ENCODE results near the gene RAP1A. TPM values are rescaled to one million over a fixed set of nuclear protein-coding genes. Genes with fewer than 3 reads are reported as not detected.
"Not testable (repeated sequence)": the region's sequence is repeated elsewhere in the genome, so short reads cannot be mapped to it uniquely, and the experiment has no call there.

RAP1A gene
- total RNA-seq, 1 donor = 36.2 TPM

- TF ChIP-seq CTCF (IDR thresholded peaks at IDR 0.05; ENCODE audit: insufficient read depth, low read length) = no peak
- DNase-seq (ENCODE audit: low read depth) = peak; percentile 53
- no peak overlapping the region for H3K4me3 ChIP-seq (ENCODE audit: low read depth, low read length)
Measured at GRCh38 chr1:111669268-111669667, 49.7 kb downstream of the RAP1A start.

- DNase-seq (ENCODE audit: low read depth) = no peak
- H3K4me3 ChIP-seq (ENCODE audit: low read depth, low read length) = no peak overlapping the region
- TF ChIP-seq CTCF (IDR thresholded peaks at IDR 0.05; ENCODE audit: insufficient read depth, low read length) = no peak
Measured at GRCh38 chr1:111671852-111672251, 52.3 kb downstream of the RAP1A start.

- H3K4me3 ChIP-seq (ENCODE audit: low read depth, low read length) = no peak overlapping the region
- DNase-seq (ENCODE audit: low read depth) = peak; percentile 42
- no peak for TF ChIP-seq CTCF (IDR thresholded peaks at IDR 0.05; ENCODE audit: insufficient read depth, low read length)
Measured at GRCh38 chr1:111672331-111672730, 52.7 kb downstream of the RAP1A start.

- no peak overlapping the region for H3K4me3 ChIP-seq (ENCODE audit: low read depth, low read length)
- DNase-seq (ENCODE audit: low read depth) = no peak
- TF ChIP-seq CTCF (IDR thresholded peaks at IDR 0.05; ENCODE audit: insufficient read depth, low read length) = no peak
Measured at GRCh38 chr1:111677604-111678003, 58.0 kb downstream of the RAP1A start.

GRCh38 chr1:111679541-111679940, 60.0 kb downstream of the RAP1A start:
- DNase-seq (ENCODE audit: low read depth) = no peak
- TF ChIP-seq CTCF (IDR thresholded peaks at IDR 0.05; ENCODE audit: insufficient read depth, low read length) = no peak
- H3K4me3 ChIP-seq (ENCODE audit: low read depth, low read length) = no peak overlapping the region

GRCh38 chr1:111680212-111680800, 60.7 kb downstream of the RAP1A start:
- not testable (repeated sequence) for DNase-seq (ENCODE audit: low read depth); H3K4me3 ChIP-seq (ENCODE audit: low read depth, low read length)

GRCh38 chr1:111685293-111686153, 65.9 kb downstream of the RAP1A start:
- DNase-seq (ENCODE audit: low read depth); H3K4me3 ChIP-seq (ENCODE audit: low read depth, low read length): not testable (repeated sequence)

GRCh38 chr1:111690306-111690617, 70.7 kb downstream of the RAP1A start:
- peak; percentile 96 for DNase-seq (ENCODE audit: low read depth)
- no peak for TF ChIP-seq CTCF (IDR thresholded peaks at IDR 0.05; ENCODE audit: insufficient read depth, low read length)
- no peak overlapping the region for H3K4me3 ChIP-seq (ENCODE audit: low read depth, low read length)

Data from fibroblast of the aortic adventitia (primary cell).